NCI-H2227 (cell line): ENCODE measurements around the gene PPP4R2.
A peak's percentile ranks its signal among the peaks of the same experiment; 100 is the strongest.

Source experiments
- DNase-seq: peaks from one replicate; lab custom pipeline; 2025; ENCODE audit not compliant: unreplicated experiment; lab: John Stamatoyannopoulos, UW

The PPP4R2 gene

DNA sequence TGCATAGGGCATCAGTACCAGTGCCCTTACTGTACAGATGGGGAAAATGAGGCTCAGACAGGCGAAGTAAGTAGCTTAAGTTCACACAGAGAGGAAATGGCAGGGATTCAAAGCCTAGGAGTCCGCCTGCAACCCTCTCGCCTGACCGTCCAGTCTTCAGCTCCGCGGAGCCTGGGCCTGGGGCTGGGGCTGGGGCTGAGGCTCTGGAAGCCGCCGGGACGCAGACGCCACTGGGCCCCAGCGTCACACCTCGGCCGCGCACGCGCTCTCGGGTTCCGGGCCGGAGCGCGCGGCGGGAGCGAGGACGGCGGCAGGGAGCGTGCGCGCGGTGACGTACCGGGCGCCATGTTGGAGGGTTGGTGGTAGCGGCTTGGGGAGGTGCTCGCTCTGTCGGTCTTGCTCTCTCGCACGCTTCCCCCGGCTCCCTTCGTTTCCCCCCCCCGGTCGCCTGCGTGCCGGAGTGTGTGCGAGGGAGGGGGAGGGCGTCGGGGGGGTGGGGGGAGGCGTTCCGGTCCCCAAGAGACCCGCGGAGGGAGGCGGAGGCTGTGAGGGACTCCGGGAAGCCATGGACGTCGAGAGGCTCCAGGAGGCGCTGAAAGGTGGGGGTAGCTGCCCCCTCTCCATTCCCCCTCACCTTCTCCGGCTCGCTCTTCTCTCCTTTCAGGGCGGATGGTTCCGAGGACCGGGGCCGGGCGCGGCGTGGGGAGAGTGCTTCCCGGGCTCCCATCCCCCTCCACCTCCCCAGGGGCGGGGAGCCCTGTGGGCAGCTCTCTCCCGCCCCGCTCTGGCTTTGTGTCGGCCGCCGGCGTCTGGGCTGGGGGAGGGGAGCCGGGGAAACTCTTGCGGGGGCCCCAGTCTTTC, at the start of gene PPP4R2:
TSS of gene PPP4R2 (plus strand) at position 339 of the 861 bp plus-strand sequence. CDS start at position 566, 227 bp downstream.
- peak; percentile 93 for DNase-seq

DNA sequence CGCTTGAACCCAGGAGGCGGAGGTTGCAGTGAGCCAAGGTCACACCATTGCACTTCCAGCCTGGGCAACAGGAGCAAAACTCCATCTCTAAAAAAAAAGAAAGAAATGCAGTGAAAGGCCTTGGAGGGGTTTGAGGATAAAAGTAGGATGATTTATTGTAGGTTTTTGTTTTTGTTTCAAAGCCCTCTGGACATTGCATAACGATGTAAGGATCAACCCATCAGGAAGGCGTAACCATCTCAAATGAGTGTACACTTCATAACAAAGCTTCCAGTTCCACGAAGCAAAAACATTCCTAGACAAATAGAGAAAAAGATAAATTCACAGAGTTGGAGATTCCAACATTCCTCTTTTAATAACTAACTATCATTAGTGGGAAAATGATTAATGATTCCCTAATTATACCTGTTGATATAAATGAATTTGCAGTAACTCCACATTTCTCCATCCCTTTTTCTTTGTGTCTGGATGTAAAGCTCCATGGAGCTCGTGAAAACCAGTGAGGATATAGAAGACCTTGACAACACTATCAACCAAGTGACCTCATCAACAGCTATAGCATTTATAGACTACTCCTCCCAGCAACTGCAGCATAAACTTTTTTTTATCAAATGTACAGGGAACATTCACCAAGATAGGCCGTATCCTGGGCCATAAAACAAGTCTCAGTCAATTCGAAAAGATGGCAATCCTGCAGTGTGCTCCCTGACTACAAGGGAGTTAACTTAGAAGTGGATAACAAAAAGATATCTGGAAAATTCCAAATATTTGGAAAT, 48.7 kb upstream of the PPP4R2 start:
- DNase-seq: no peak

- no peak for DNase-seq
Measured at GRCh38 chr3:72949016-72949415, 47.6 kb upstream of the PPP4R2 start.

GRCh38 chr3:72950372-72950771, 46.2 kb upstream of the PPP4R2 start:
- no peak for DNase-seq

GRCh38 chr3:72950801-72951200, 45.8 kb upstream of the PPP4R2 start:
- no peak for DNase-seq

- DNase-seq: no peak
Measured at GRCh38 chr3:72951259-72951722, 45.3 kb upstream of the PPP4R2 start.

- DNase-seq: no peak
Measured at GRCh38 chr3:72953325-72953956, 43.2 kb upstream of the PPP4R2 start.

GRCh38 chr3:72957297-72957696, 39.3 kb upstream of the PPP4R2 start:
- no peak for DNase-seq

DNA sequence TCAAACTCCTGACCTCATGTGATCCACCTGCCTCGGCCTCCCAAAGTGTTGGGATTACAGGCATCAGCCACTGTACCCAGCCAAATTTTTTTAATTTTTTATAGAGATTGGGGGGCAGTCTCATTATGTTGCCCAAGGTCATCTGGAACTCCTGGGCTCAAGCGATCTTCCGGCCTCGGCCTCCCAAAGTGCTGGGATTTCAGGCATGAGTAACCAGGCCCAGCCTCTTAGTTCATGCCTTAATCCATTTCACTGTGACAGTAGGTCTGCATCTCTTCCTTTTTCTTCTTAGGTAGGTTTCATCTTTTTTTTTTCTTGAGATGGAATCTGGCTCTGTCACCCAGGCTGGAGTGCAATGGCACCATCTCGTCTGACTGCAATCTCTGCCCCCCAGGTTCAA, 37.3 kb upstream of the PPP4R2 start:
- DNase-seq: no peak

- no peak for DNase-seq
Measured at GRCh38 chr3:72960812-72961518, 35.6 kb upstream of the PPP4R2 start.

- DNase-seq: no peak
Measured at GRCh38 chr3:72961752-72962151, 34.9 kb upstream of the PPP4R2 start.

DNA sequence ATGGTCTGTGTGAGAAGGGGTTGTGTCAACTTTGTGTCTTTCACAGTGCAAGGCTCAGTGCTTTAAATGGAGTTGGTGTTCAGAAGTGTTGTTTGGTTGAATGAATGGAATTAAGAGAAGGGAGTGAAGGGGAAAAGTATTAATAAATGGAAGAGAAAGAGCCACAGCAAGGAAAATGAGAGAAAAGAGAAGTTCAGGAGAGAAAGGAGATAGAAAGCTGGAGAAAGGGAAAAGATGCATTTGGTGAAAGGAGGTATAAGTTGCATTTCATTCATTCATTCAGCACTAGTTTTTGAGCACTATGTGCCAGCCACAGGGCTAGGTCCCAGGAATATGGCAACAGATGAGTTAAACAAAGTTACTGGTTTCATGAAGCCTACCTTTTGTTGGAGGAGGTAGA, 34.3 kb upstream of the PPP4R2 start:
- no peak for DNase-seq

DNA sequence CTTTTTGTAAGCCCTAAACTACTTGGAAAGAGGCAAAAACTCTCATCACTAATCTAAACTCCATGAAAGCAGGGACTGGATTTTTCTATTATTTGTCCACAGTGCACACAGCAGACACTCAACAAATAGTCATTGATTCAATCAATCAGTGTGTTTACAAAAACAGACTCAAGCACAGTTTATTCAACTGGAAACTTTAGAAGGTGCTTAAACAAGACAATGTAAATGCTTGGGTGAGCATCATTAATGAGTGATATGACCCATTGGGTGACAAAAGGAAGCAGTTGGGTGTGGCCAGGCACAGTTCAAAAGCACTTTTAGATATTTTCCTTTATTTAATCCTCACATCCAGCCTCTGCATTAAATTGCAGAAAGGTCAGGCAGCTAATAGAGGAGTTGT, 32.0 kb upstream of the PPP4R2 start:
- DNase-seq: no peak

- no peak for DNase-seq
Measured at GRCh38 chr3:72968266-72968664, 28.3 kb upstream of the PPP4R2 start.

DNA sequence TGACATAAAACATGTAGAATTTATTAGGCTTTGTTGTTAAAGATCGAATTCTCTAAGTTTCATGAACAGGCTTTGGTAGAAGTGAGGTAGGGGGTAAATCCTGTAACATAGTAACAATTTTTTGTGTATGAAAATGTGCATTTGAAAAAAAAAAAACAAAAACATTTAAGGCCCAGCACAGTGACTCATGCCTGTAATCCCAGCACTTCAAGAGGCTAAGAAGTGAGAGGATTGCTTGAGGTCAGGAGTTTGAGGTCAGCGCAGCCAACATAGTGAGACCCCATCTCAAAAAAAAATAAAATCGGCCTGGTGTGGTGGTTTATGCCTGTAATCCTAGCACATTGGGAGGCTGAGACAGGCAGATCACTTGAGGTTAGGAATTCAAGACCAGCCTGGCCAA, 26.8 kb upstream of the PPP4R2 start:
- DNase-seq: no peak

DNA sequence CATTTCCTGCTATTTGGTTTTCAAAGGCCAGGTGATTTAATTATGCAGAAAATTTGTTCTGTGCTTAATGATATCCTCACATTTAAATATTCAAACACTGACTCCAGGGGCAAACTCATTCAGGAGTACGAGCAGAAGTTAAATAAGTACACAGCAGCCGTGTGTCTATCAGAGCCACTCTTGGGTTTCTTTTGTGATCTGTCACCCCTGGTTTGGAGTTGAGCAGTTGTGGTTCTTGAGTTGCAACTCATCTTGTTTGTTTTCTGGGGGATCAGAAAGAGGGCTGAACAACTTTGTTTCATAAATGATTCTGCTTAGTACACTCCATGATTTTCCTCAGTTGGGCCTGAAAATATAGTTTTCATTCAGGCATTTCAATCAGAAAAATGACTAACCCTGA, 25.7 kb upstream of the PPP4R2 start:
- no peak for DNase-seq

DNA sequence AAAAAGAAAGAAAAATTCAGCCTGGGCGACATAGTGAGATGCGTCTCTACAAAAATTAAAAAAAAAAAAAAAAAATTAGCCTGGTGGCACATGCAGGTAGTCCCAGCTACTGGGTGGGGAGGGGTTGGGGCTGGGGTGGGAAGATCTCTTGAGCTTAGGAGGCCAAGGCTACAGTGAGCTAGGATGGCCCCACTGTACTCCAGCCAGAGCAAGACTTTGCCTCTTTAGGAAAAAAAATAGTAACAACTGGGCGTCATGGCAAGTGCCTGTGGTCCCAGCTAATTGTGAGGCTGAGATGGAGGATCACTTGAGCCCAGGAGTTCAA, 23.9 kb upstream of the PPP4R2 start:
- DNase-seq: no peak

- DNase-seq: no peak
Measured at GRCh38 chr3:72973031-72973723, 23.4 kb upstream of the PPP4R2 start.

DNA sequence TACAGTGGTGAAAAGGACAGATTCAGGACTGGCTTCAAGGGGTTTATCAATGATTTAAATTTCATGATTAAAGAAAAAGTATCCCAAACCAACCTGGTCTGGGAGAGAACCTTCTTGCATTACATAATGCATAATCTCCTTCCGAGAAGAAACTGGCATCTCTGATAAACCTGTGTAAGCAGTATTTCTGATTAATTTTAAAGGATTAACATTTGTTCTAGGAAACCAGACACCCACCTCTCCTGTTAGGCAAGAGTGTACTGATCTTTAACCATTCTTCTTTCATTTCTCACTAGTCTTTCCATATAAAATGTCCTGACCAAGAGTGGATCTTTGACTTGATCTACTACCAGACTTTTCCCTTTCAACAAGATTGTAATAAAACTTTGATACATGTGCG, 22.8 kb upstream of the PPP4R2 start:
- DNase-seq: no peak

DNA sequence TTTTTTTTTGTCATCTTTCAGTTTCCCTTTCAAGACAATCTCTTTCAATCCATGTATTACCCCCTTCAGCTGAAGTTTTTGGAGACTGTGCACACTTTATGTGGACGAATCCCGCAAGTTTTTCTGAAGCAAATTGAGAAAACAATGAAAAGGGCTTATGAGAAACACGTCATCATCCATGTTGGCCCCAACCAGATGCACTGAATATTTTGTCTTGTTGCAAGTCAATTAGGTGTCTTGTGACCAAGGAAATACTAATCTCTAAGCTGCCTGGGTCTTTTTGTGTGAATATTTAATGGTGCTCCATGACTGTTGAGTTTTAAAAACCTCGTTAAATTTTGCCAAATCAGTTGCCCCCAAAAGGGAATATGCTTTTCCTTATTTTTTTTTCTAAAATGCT, 21.7 kb upstream of the PPP4R2 start:
- DNase-seq: no peak
